Testis (tissue), 3 donors: ENCODE results near the gene PRLR. TPM values are rescaled to one million over a fixed set of nuclear protein-coding genes. Genes with fewer than 3 reads are reported as not detected.

ENCODE experiments used
- DNase-seq: peaks from one replicate; pipeline ENCODE4 v3.0.0-alpha.2; 2019
- H3K27ac ChIP-seq, 2 donors: fragments of 200-600 bp; sonication (generic); one replicate each; pipeline ENCODE4 v1.5.1; 2019
- H3K27me3 ChIP-seq: fragments of 200-600 bp; sonication (generic); one replicate; pipeline ENCODE4 v1.5.1; 2019
- H3K36me3 ChIP-seq: fragments of 200-600 bp; sonication (generic); one replicate; pipeline ENCODE4 v1.5.1; 2017; ENCODE audit warnings: low read depth; ENCODE audit errors: missing control alignments
- H3K4me1 ChIP-seq: fragments of 200-600 bp; sonication (generic); one replicate; pipeline ENCODE4 v1.5.1; 2019
- H3K4me3 ChIP-seq, 2 donors: fragments of 200-600 bp; sonication (generic); one replicate each; pipeline ENCODE4 v1.5.1; 2017 to 2019
- H3K9me3 ChIP-seq: fragments of 200-600 bp; sonication (generic); one replicate; pipeline ENCODE4 v1.5.1; 2017
- POLR2A ChIP-seq: fragments of 450-650 bp; IDR thresholded peaks from one replicate; pipeline ENCODE4 v1.6.1; 2017; ENCODE audit warnings: antibody characterized with exemption, mild to moderate bottlenecking, moderate library complexity
- WGBS, 2 donors: methylation state at CpG; one replicate each; pipeline ENCODE4 v1.1.5; 2018; 5-methylcytosine and 5-hydroxymethylcytosine counted together
- intact Hi-C: fragments of 100-400 bp; cut with DNase I; formaldehyde crosslinking; loops from one replicate; pipeline ENCODE4 v1.15.1; 2023; ENCODE audit warnings: low total_unique reads
- polyA plus RNA-seq: library from polyadenylated mRNA; stranded (reverse); fragments of 350-450 nt; fragmentation: Illumina TruSeq; extraction: RNeasy Lipid Tissue Mini Kit (QIAGEN cat#74804); gene quantifications from one replicate; pipeline ENCODE4 v1.2.3, GENCODE V29; 2014; ENCODE audit warnings: low read depth, low replicate concordance; ENCODE audit not compliant: insufficient read depth
- total RNA-seq, 2 donors: library from RNA; depleted of rRNA; stranded (reverse); fragments of >200 nt; gene quantifications; one replicate each; pipeline ENCODE4 v1.2.3, GENCODE V29; 2016
- TF ChIP-seq, protein P1 (sequence below), 3 experiments: fragments of 450-650 bp in 2 of 3; fragments of 200-600 bp in 1 of 3; sonication (generic) in 1 of 3; IDR thresholded peaks; one replicate each; pipeline ENCODE4 v1.5.1; 2016 to 2019; ENCODE audit warnings: antibody characterized with exemption in 3 of 3, mild to moderate bottlenecking in 2 of 3, moderate library complexity in 1 of 3

The PRLR gene
- total and polyA plus RNA-seq, 3 donors from 2014 or later: 1.6 to 6.3 (median 2.2) TPM

GRCh38 chr5:35035271-35035670 is 195.0 kb downstream of the PRLR start:
- TF ChIP-seq, protein P1, sequence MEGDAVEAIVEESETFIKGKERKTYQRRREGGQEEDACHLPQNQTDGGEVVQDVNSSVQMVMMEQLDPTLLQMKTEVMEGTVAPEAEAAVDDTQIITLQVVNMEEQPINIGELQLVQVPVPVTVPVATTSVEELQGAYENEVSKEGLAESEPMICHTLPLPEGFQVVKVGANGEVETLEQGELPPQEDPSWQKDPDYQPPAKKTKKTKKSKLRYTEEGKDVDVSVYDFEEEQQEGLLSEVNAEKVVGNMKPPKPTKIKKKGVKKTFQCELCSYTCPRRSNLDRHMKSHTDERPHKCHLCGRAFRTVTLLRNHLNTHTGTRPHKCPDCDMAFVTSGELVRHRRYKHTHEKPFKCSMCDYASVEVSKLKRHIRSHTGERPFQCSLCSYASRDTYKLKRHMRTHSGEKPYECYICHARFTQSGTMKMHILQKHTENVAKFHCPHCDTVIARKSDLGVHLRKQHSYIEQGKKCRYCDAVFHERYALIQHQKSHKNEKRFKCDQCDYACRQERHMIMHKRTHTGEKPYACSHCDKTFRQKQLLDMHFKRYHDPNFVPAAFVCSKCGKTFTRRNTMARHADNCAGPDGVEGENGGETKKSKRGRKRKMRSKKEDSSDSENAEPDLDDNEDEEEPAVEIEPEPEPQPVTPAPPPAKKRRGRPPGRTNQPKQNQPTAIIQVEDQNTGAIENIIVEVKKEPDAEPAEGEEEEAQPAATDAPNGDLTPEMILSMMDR (IDR thresholded peaks at IDR 0.05): no peak
- TF ChIP-seq POLR2A: no peak
- Histone ChIP-seq H3K4me3 (no peak overlapping the region), H3K4me1 (no peaks in the 10 kb centered on the region), H3K27ac (no peak overlapping the region), H3K36me3 (no peaks in the 10 kb centered on the region), H3K9me3 (no peaks in the 10 kb centered on the region), H3K27me3 (no peaks in the 10 kb centered on the region)
- no peak for DNase-seq
- intact Hi-C loops: no loop called here
- WGBS, 2 donors: 89 to 100% methylated on average over 3 of the region's 3 CpGs

- no peaks in the 10 kb centered on the region for H3K4me1 ChIP-seq
- intact Hi-C loops: no loop called here
- no peak overlapping the region for H3K27ac ChIP-seq
- no peaks in the 10 kb centered on the region for H3K36me3 ChIP-seq
- 81% methylated on average over 6 of the region's 6 CpGs for WGBS, 2 donors
- DNase-seq: no peak
- H3K9me3 ChIP-seq: no peaks in the 10 kb centered on the region
- no peaks in the 10 kb centered on the region for H3K27me3 ChIP-seq
- TF ChIP-seq, protein P1 (IDR thresholded peaks at IDR 0.05): no peak
- no peak for TF ChIP-seq POLR2A
- H3K4me3 ChIP-seq: no peak overlapping the region
Measured at GRCh38 chr5:35032356-35032755, 197.9 kb downstream of the PRLR start.

GRCh38 chr5:35031276-35031675 is 199.0 kb downstream of the PRLR start:
- Histone ChIP-seq H3K4me3 (no peak overlapping the region), H3K36me3 (no peaks in the 10 kb centered on the region), H3K27me3 (no peaks in the 10 kb centered on the region), H3K9me3 (no peaks in the 10 kb centered on the region), H3K4me1 (no peaks in the 10 kb centered on the region), H3K27ac (no peak overlapping the region)
- DNase-seq: no peak
- 80 to 88% methylated on average over 5 of the region's 5 CpGs for WGBS, 2 donors
- intact Hi-C loops: no loop called here
- TF ChIP-seq, protein P1 (IDR thresholded peaks at IDR 0.05): no peak
- TF ChIP-seq POLR2A: no peak

DNA sequence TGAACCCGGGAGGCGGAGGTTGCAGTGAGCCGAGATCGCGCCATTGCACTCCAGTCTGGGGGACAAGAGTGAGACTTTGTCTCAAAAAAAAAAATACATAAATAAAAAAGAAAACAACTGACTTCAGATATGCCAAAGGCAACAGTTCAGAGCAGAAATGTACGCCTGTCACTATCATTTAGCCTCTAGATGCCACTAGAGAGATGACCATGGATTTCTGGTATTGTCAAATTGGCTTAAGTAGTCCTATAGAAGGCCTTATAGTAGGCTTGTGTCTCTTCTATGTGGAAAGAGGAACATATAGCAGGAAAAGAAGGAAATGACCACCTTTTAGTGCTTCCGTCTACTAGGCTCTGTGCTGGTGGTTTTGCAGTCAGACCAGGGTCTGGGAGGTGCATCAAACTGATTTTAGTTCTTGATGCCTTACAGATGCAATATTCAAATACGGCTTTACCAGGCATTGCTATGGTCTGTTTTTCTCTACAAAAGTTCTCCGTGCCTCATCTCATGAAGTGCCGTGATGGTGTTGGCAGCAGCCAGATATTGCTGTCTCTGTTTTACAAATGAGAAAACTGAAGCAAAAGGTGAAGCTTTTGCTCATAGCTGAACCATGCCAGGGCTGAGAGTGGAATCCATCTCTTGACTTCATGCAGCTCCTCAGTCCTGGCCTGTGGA is 199.7 kb downstream of the PRLR start:
- no peak for TF ChIP-seq POLR2A
- TF ChIP-seq, protein P1 (IDR thresholded peaks at IDR 0.05): no peak
- no peaks in the 10 kb centered on the region for H3K9me3 ChIP-seq
- no peak overlapping the region for H3K27ac ChIP-seq
- no peaks in the 10 kb centered on the region for H3K36me3 ChIP-seq
- intact Hi-C loops: no loop called here
- no peaks in the 10 kb centered on the region for H3K27me3 ChIP-seq
- DNase-seq: no peak
- no peak overlapping the region for H3K4me3 ChIP-seq
- WGBS, 2 donors: 77 to 83% methylated on average over 10 of the region's 10 CpGs
- no peaks in the 10 kb centered on the region for H3K4me1 ChIP-seq

GRCh38 chr5:35029333-35029732 is 201.0 kb downstream of the PRLR start:
- H3K4me1 ChIP-seq: no peaks in the 10 kb centered on the region
- H3K27ac ChIP-seq: no peak overlapping the region
- intact Hi-C loops: no loop called here
- TF ChIP-seq POLR2A: no peak
- TF ChIP-seq, protein P1 (IDR thresholded peaks at IDR 0.05): no peak
- H3K27me3 ChIP-seq: no peaks in the 10 kb centered on the region
- DNase-seq: no peak
- no peaks in the 10 kb centered on the region for H3K9me3 ChIP-seq
- H3K4me3 ChIP-seq: no peak overlapping the region
- WGBS, 2 donors: 64 to 80% methylated on average over 3 to 4 of the region's 4 CpGs
- no peaks in the 10 kb centered on the region for H3K36me3 ChIP-seq
